Right ventricle myocardium inferior (tissue), 1 donor: ENCODE measurements around the gene ITSN1. TPM values are rescaled to one million over a fixed set of nuclear protein-coding genes. Genes with fewer than 3 reads are reported as not detected.
A peak's percentile ranks its signal among the peaks of the same experiment; 100 is the strongest.

Experiments
- ATAC-seq: fragments of 200-7000 bp; cut with Tn5 transposase; one replicate; pipeline ENCODE4 v1.9.1; 2020; ENCODE audit warnings: mild to moderate bottlenecking, moderate library complexity
- DNase-seq: peaks from one replicate; pipeline ENCODE4 v3.0.0; 2021; ENCODE audit errors: missing footprints
- intact Hi-C: fragments of 100-400 bp; cut with DNase I; formaldehyde crosslinking; loops from one replicate; pipeline ENCODE4 v1.11.0; 2022
- total RNA-seq: library from RNA; stranded (reverse); fragmentation: NEBNext Ultra II Directional; extraction: Animal tissue kit (Norgen Biotek cat#: 25700); gene quantifications from one replicate; pipeline ENCODE4 v1.2.1, GENCODE V29; 2021
- donor health status: DM: no; HTN: yes; CAD: no; lungs with severe emphysema.

ITSN1 gene
- total RNA-seq, 1 donor from 2014 or later, result 42.5 TPM

GRCh38 chr21:33817138-33817537 lies 174.8 kb downstream of the ITSN1 start:
- DNase-seq (no peak), ATAC-seq (no peak)
- intact Hi-C loops, result no loop called here

- intact Hi-C loops, result no loop called here
- no peak for ATAC-seq
- DNase-seq, result no peak
These were observed 175.6 kb downstream of the ITSN1 start for GRCh38 chr21:33817663-33818451.

DNA sequence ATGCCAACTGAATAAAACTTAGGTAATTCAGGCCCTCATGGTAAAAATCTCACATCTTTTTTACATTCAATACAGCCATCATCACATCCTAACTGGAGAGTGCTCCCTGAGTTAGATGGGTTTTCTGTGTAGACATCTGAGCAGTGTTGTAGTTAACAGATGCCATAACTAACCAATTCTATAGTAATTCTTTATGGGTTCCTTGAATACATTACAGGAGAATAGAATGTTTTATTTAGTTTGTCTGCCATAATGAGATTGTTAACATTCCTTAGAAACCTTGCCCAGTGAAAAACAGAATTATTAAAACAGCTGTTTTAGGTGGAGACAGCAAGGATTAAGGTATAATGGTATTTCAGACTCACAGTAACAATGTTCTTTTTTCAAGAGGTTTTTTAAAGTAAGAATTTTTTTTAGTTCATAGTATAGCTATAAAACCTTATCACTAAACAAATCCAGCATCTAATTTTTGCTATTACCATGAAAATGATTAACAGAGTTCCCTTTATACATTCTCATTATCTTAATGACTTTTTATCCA lies 178.0 kb downstream of the ITSN1 start:
- no peak for DNase-seq
- intact Hi-C loops, result no loop called here
- ATAC-seq, result no peak

- DNase-seq (no peak), ATAC-seq (no peak)
- intact Hi-C loops, result no loop called here
These were observed 178.5 kb downstream of the ITSN1 start for GRCh38 chr21:33820798-33821197.

GRCh38 chr21:33821503-33822322 lies 179.4 kb downstream of the ITSN1 start:
- DNase-seq, result no peak
- intact Hi-C loops, result no loop called here
- no peak for ATAC-seq

GRCh38 chr21:33824156-33824941 lies 182.0 kb downstream of the ITSN1 start:
- ATAC-seq (peak; percentile 63), DNase-seq (no peak)
- intact Hi-C loops, result no loop called here

DNA sequence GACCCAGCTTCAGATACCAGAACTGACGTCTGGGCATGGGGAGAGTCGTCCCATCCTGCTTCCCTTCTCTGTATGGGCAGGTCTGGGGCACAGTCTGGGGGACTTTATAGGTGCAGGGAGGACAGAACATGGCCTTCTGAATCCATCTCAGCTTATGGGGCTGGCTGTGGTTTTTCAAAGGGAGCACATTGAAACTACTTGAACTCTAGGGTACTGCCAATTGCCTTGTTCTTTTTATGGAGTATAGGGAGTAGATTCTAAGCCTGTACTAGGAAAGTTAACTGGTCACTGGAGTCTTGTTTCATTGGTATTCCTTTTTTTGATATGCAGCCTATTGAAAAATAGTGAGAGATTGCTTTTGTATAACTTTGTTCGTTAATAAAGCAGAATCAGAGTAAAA lies 183.1 kb downstream of the ITSN1 start:
- ATAC-seq, result peak; percentile 21
- no peak for DNase-seq
- intact Hi-C loops, result no loop called here

GRCh38 chr21:33825915-33826314 lies 183.6 kb downstream of the ITSN1 start:
- ATAC-seq, result no peak
- intact Hi-C loops, result no loop called here
- DNase-seq, result no peak

DNA sequence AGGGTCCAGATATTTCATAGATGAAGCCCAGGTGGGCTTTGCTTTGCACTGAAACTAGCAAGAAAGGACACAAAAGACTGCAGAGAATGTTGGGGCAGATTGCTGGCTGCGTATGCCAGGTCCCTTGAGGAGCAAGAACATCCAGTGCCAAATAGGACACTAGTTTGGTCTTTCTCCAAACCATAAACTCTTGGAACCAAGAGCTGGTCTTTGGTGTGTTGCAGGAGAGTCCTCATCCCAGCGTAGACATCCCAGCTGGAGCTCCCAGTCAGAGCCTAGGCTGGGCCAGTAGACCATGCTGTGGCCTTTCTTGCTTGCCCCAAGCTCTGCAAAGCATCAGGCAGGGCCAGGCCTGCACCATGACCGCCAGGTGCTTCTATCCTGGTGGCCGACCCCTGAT lies 185.8 kb downstream of the ITSN1 start:
- intact Hi-C loops, result no loop called here
- ATAC-seq, result peak; percentile 78

GRCh38 chr21:33828577-33828976 lies 186.3 kb downstream of the ITSN1 start:
- no peak for DNase-seq
- intact Hi-C loops, result no loop called here
- peak; percentile 37 for ATAC-seq

More for the DNA sequence above, 185.8 kb downstream of the ITSN1 start:
- no peak for DNase-seq

- DNase-seq (no peak), ATAC-seq (no peak)
- intact Hi-C loops, result no loop called here
These were observed 187.5 kb downstream of the ITSN1 start for GRCh38 chr21:33829844-33830243.

- intact Hi-C loops, result no loop called here
- DNase-seq (no peak), ATAC-seq (no peak)
These were observed 189.8 kb downstream of the ITSN1 start for GRCh38 chr21:33831962-33832659.

- DNase-seq (no peak), ATAC-seq (no peak)
- intact Hi-C loops, result no loop called here
These were observed 192.7 kb downstream of the ITSN1 start for GRCh38 chr21:33834801-33835500.

DNA sequence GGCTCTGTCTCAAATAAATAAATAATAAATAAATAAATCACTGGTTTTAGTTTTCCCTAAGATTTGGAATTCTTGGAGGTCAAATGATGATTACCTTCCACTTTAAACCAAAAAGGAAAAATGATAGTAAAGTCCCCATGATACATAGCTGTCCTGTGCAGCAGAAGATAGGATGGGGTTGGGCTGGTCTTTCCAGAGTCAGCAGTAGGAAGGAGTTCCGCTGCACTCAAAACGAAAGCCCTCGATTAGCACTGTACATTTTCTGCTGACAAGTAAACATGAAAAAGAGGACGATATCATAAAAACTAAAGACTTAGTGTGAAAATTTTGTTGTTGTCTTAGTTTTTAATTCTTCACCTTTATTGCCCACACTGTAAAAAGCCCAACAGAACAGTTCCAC lies 193.6 kb downstream of the ITSN1 start:
- ATAC-seq (no peak), DNase-seq (no peak)
- intact Hi-C loops, result no loop called here

GRCh38 chr21:33836408-33836807 lies 194.1 kb downstream of the ITSN1 start:
- ATAC-seq (no peak), DNase-seq (no peak)
- intact Hi-C loops, result no loop called here

- no peak for DNase-seq
- intact Hi-C loops, result no loop called here
- no peak for ATAC-seq
These were observed 196.9 kb downstream of the ITSN1 start for GRCh38 chr21:33839167-33839716.

DNA sequence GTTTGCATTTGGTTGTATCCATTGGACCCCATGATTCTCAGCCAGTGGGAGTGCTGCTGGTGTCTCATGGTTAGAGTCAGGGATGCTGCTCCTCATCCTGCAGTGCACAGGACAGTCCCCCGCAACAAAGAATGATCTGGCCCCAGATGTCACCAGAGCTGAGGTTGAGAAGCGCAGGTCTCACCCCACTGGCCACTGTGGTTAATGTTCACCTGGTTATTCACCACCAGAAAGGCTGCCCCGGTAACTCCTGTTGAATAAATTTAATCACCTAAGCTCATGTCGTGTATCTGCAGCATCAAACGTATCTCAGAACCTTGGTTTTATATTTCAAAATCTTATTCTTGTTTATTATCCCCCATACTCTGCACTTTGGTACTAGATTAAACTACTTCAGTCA lies 197.5 kb downstream of the ITSN1 start:
- DNase-seq (no peak), ATAC-seq (no peak)
- intact Hi-C loops, result no loop called here

GRCh38 chr21:33840771-33841170 lies 198.5 kb downstream of the ITSN1 start:
- ATAC-seq (no peak), DNase-seq (no peak)
- intact Hi-C loops, result no loop called here
